GM12873 (cell line): ENCODE measurements around the gene PPFIA2.

Experiments used
- TF ChIP-seq, protein P1 (sequence below): IDR thresholded peaks from 2 replicates; pipeline ENCODE4 v1.5.1; 2012; ENCODE audit warnings: low read depth, mild to moderate bottlenecking, moderate library complexity, low read length, control low read depth; ENCODE audit not compliant: insufficient read depth; ENCODE audit errors: missing control alignments

The PPFIA2 gene

DNA sequence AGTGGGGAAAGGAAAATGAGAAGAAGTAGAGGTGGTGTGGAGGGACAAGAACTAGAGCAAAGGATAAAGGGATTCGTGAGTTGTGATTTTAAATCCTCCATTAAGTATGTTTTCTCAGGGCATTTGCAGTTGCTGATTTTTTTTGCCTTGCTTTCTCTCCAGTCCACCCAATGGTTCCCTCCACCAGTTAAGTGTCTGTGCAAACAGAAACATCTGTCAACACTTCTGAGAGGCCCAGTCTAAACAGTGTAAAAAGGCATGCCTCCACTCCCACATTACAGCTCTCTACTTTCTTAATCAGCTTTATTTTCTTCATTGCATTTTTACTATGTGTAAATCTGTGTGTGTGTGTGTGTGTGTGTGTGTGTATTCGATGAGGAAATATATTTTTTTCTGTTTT, 141.2 kb downstream of the PPFIA2 start:
- TF ChIP-seq, protein P1, sequence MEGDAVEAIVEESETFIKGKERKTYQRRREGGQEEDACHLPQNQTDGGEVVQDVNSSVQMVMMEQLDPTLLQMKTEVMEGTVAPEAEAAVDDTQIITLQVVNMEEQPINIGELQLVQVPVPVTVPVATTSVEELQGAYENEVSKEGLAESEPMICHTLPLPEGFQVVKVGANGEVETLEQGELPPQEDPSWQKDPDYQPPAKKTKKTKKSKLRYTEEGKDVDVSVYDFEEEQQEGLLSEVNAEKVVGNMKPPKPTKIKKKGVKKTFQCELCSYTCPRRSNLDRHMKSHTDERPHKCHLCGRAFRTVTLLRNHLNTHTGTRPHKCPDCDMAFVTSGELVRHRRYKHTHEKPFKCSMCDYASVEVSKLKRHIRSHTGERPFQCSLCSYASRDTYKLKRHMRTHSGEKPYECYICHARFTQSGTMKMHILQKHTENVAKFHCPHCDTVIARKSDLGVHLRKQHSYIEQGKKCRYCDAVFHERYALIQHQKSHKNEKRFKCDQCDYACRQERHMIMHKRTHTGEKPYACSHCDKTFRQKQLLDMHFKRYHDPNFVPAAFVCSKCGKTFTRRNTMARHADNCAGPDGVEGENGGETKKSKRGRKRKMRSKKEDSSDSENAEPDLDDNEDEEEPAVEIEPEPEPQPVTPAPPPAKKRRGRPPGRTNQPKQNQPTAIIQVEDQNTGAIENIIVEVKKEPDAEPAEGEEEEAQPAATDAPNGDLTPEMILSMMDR: no peak

- TF ChIP-seq, protein P1: no peak
Observed at GRCh38 chr12:81615026-81615588, 144.0 kb downstream of the PPFIA2 start.

- TF ChIP-seq, protein P1: peak; percentile 57
Observed at GRCh38 chr12:81610955-81611889, 147.9 kb downstream of the PPFIA2 start.

DNA sequence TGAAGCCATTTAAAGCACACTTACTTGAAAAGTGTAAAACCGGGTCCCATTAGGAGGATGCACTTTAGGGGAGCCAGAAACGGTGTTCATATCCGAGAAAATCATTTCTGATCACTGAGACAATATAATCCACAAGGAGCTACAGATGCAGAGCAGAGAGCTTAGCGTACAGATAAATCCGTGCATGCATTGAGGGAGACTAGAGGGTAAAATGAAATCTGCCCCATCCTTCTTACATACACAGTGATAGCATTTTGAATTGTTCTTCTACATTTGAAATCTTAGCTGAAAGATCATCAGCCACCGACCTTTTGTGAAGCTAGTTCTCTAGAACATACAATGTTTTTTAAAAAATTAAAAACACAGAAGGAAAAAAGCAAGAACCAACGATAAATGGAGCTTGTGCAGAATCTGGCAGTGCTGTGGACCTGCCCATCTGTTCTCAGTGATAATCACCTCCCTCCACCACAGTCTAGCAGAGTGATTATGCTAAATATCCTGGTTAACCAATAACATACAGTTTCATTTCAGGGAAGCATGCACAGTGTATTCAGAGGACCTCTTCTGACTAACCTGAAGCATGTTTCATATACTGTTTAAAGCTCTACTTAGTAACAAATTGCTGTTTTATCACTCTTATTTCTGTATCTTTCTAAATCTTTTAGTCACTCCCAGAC, 161.1 kb downstream of the PPFIA2 start:
- TF ChIP-seq, protein P1: no peak

DNA sequence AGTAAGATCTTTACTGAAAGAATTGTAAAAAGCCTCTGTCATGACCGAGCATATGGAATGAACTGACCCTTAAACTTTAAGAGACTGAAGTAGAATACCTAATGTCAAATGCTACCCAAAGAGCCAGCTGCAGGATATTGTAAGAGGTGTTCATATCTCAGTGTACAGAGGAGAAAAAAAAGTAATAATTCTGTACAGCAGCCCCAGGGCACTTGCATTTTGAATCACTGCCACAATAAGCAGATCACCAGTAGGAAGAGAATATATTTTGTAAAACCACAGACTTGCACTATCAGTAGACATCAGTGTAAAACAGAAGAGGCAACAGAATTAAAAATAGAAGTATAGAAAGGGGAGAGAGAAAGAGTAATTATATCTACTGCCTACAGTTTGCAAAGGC, 162.6 kb downstream of the PPFIA2 start:
- TF ChIP-seq, protein P1: no peak

DNA sequence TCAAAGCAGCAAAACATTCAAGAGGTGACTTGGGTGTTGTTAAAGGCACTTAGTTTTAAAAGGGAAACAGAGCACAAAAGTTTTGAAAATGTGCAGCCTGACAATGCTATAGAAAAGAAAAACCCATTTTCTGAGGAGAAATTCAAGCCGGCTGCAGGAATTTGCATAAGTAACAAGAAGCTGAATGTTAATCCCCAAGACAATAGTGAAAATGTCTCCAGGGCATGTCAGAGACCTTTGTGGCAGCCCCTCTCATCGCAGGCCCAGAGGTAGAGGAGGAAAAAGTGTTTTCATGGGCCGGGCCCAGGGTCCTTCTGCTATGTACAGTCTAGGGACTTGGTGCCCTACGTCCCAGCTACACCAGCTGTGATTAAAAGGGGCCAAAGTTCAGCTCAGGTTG, 167.9 kb downstream of the PPFIA2 start:
- TF ChIP-seq, protein P1: no peak
